NB4 (cell line): ENCODE data around the gene RNASE2.

Experiments
- DNase-seq: peaks from one replicate; pipeline ENCODE4 v3.0.0; 2010; ENCODE audit warnings: low read depth
- H3K4me3 ChIP-seq: one replicate; pipeline ENCODE4 v1.5.1; 2011; ENCODE audit warnings: mild to moderate bottlenecking, low read depth, low read length, moderate library complexity
- MYC ChIP-seq: IDR thresholded peaks from 2 replicates; pipeline ENCODE4 v1.6.1; 2011; ENCODE audit warnings: low read depth, low read length
- POLR2A ChIP-seq: IDR thresholded peaks from 2 replicates; pipeline ENCODE4 v1.6.1; 2011; ENCODE audit warnings: mild to moderate bottlenecking; ENCODE audit not compliant: insufficient read length; ENCODE audit errors: extremely low read depth
- TF ChIP-seq, protein P1 (sequence below): IDR thresholded peaks from 2 replicates; pipeline ENCODE4 v1.6.1; 2011; ENCODE audit warnings: low read depth, low read length
- TF ChIP-seq, protein P2 (sequence below): IDR thresholded peaks from one replicate; pipeline ENCODE4 v1.5.1; 2012; ENCODE audit warnings: low read depth, low read length

RNASE2 gene

DNA sequence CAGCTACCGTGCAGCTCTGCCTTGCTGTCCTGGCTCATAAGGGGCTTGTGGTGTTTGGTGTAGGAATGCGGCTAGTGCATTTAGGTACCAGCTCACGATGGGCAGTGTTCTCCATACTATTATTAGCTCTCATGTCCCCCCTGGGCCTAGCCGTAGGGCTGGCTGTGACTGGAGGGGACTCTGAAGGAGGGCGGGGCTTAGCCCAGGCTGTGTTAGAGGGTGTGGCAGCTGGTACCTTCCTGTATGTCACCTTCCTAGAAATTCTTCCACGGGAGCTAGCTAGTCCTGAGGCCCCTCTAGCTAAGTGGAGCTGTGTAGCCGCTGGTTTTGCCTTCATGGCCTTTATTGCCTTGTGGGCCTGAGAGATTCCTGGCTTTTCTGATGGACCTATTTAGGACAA lies 45.9 kb downstream of the RNASE2 start:
- H3K4me3 ChIP-seq: no peak overlapping the region
- no peak for DNase-seq
- TF ChIP-seq, protein P1, sequence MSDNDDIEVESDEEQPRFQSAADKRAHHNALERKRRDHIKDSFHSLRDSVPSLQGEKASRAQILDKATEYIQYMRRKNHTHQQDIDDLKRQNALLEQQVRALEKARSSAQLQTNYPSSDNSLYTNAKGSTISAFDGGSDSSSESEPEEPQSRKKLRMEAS: no peak
- TF ChIP-seq, protein P2, sequence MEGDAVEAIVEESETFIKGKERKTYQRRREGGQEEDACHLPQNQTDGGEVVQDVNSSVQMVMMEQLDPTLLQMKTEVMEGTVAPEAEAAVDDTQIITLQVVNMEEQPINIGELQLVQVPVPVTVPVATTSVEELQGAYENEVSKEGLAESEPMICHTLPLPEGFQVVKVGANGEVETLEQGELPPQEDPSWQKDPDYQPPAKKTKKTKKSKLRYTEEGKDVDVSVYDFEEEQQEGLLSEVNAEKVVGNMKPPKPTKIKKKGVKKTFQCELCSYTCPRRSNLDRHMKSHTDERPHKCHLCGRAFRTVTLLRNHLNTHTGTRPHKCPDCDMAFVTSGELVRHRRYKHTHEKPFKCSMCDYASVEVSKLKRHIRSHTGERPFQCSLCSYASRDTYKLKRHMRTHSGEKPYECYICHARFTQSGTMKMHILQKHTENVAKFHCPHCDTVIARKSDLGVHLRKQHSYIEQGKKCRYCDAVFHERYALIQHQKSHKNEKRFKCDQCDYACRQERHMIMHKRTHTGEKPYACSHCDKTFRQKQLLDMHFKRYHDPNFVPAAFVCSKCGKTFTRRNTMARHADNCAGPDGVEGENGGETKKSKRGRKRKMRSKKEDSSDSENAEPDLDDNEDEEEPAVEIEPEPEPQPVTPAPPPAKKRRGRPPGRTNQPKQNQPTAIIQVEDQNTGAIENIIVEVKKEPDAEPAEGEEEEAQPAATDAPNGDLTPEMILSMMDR: no peak
- TF ChIP-seq MYC: no peak
- TF ChIP-seq POLR2A: no peak

DNA sequence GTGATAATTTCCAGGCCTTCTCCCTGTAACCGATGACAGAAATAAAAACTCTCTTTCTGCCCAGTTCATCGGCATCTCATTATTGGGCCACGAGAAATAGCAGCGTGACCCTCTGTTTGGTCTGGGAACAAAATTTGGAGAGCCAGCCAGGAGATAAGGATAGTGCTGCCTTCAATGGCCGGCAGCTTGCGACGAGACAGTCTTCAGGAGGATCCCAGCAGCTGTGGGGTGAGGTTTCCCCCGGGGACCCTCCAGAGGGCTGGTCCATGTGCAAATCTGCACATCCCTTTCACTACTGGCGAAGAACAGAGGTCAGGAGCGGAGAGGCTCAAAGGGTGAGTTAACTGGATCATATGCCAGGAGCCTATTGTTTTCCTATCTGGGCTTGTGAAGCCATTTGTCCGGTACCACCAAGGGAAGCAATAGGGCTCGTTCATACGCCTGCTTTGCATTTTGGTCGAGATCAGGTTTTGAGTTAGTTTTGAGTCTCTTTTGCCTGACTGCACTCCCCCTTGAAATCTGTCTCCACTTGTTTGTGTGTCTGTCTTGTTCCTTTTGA lies 48.6 kb downstream of the RNASE2 start:
- no peak overlapping the region for H3K4me3 ChIP-seq
- TF ChIP-seq MYC (no peak), POLR2A (no peak)
- TF ChIP-seq, protein P2: no peak
- TF ChIP-seq, protein P1: no peak
- DNase-seq: no peak
